Erythroblast (primary cell): ENCODE measurements around the gene S100A2.
"Not testable (repeated sequence)": the region's sequence is repeated elsewhere in the genome, so short reads cannot be mapped to it uniquely, and the experiment has no call there.

ENCODE experiments used
- DNase-seq, 2 experiments: peaks; one replicate each; lab custom pipeline; 2025; lab: John Stamatoyannopoulos, UW
- GATA1 ChIP-seq: IDR thresholded peaks from 2 replicates; pipeline ENCODE4 v1.6.1; 2011; ENCODE audit warnings: low read depth, mild to moderate bottlenecking, control low read depth, low read length, moderate library complexity
- POLR2A ChIP-seq: IDR thresholded peaks from 2 replicates; pipeline ENCODE4 v1.6.1; 2011; ENCODE audit warnings: mild to moderate bottlenecking, low read length

Gene S100A2

GRCh38 chr1:153578936-153579335 lies 13.3 kb upstream of the S100A2 start:
- TF ChIP-seq POLR2A (no peak), GATA1 (no peak)
- DNase-seq, result no peak

GRCh38 chr1:153578490-153578889 lies 12.8 kb upstream of the S100A2 start:
- DNase-seq, result no peak
- no peak for TF ChIP-seq POLR2A
- no peak for TF ChIP-seq GATA1

- TF ChIP-seq GATA1 (no peak), POLR2A (no peak)
- peak in 1 of 2 experiments; percentile 12 for DNase-seq
These were observed 12.0 kb upstream of the S100A2 start for GRCh38 chr1:153577624-153578051.

GRCh38 chr1:153577138-153577537 lies 11.5 kb upstream of the S100A2 start:
- TF ChIP-seq GATA1, result no peak
- no peak for TF ChIP-seq POLR2A
- no peak for DNase-seq

GRCh38 chr1:153575497-153575896 lies 9.9 kb upstream of the S100A2 start:
- DNase-seq, result not testable (repeated sequence)

- not testable (repeated sequence) for DNase-seq
These were observed 9.4 kb upstream of the S100A2 start for GRCh38 chr1:153575081-153575491.

GRCh38 chr1:153573351-153573750 lies 7.7 kb upstream of the S100A2 start:
- no peak for TF ChIP-seq GATA1
- no peak for TF ChIP-seq POLR2A
- no peak for DNase-seq

GRCh38 chr1:153572569-153573015 lies 6.9 kb upstream of the S100A2 start:
- DNase-seq, result peak; percentile 40 to 56
- TF ChIP-seq GATA1 (no peak), POLR2A (no peak)

- DNase-seq, result no peak
- TF ChIP-seq GATA1, result no peak
- no peak for TF ChIP-seq POLR2A
These were observed 6.1 kb upstream of the S100A2 start for GRCh38 chr1:153571706-153572105.

- no peak for TF ChIP-seq GATA1
- TF ChIP-seq POLR2A, result no peak
- DNase-seq, result no peak
These were observed 5.2 kb upstream of the S100A2 start for GRCh38 chr1:153570874-153571273.

- TF ChIP-seq POLR2A (no peak), GATA1 (no peak)
- no peak for DNase-seq
These were observed 3.8 kb upstream of the S100A2 start for GRCh38 chr1:153569465-153569864.

- peak; percentile 85 to 92 for DNase-seq
- TF ChIP-seq GATA1, result no peak
- TF ChIP-seq POLR2A, result no peak
These were observed 2.9 kb upstream of the S100A2 start for GRCh38 chr1:153568367-153569099.

GRCh38 chr1:153567621-153568366 lies 2.1 kb upstream of the S100A2 start:
- TF ChIP-seq GATA1 (no peak), POLR2A (no peak)
- DNase-seq, result peak in 1 of 2 experiments; percentile 44
